Epithelial cell of prostate (primary cell): ENCODE measurements around the gene PANX2.
A peak's percentile ranks its signal among the peaks of the same experiment; 100 is the strongest.
"Not testable (repeated sequence)": the region's sequence is repeated elsewhere in the genome, so short reads cannot be mapped to it uniquely, and the experiment has no call there.

Source experiments
- DNase-seq: peaks from one replicate; pipeline ENCODE4 v3.0.0-alpha.2; 2011; ENCODE audit warnings: low read depth, low spot score
- H3K27ac ChIP-seq: fragments of 450-650 bp; 2 replicates; pipeline ENCODE4 v1.5.1; 2017; ENCODE audit warnings: mild to moderate bottlenecking

Gene PANX2, protein sequence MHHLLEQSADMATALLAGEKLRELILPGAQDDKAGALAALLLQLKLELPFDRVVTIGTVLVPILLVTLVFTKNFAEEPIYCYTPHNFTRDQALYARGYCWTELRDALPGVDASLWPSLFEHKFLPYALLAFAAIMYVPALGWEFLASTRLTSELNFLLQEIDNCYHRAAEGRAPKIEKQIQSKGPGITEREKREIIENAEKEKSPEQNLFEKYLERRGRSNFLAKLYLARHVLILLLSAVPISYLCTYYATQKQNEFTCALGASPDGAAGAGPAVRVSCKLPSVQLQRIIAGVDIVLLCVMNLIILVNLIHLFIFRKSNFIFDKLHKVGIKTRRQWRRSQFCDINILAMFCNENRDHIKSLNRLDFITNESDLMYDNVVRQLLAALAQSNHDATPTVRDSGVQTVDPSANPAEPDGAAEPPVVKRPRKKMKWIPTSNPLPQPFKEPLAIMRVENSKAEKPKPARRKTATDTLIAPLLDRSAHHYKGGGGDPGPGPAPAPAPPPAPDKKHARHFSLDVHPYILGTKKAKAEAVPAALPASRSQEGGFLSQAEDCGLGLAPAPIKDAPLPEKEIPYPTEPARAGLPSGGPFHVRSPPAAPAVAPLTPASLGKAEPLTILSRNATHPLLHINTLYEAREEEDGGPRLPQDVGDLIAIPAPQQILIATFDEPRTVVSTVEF

DNA sequence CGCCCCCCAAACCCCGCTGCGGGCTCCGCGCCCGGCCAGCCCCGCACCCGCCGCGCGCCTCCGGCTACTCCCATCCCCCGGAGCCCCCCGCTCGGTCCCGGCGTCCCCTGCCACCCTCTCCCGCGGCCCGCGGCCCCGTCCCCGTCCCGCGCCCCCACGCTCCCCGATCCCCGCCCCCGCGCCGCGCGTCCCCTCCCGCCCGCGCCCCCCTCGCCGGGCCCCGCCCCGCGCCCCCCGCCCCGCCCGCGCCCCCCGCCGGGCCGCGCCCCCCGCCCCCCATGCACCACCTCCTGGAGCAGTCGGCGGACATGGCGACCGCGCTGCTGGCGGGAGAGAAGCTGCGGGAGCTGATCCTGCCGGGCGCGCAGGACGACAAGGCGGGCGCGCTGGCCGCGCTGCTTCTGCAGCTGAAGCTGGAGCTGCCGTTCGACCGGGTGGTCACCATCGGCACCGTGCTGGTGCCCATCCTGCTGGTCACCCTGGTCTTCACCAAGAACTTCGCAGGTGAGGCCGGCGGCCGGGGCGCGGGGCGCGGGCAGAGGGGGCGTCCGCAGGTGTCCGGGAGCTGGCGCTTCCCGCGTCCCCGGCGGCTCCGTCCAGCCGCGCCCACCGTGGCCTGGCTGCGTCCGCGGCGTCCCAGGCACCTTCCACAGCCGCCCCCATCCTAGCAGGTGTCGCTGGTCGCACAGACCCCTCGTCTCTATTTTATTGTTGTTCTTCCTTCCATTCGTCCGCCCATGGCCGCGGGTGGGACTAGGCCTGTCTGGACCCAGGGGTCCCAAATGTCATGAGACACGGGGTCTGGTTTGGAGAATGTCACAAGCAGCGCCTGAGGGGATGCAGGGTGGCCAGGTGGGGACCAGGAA, at the start of gene PANX2:
PANX2 (plus strand) TSS at position 279 of the 866 bp plus-strand sequence; CDS start at position 279, 0 bp downstream.
- no peak for DNase-seq
- H3K27ac ChIP-seq, result no peak within 1 kb of the TSS

DNA sequence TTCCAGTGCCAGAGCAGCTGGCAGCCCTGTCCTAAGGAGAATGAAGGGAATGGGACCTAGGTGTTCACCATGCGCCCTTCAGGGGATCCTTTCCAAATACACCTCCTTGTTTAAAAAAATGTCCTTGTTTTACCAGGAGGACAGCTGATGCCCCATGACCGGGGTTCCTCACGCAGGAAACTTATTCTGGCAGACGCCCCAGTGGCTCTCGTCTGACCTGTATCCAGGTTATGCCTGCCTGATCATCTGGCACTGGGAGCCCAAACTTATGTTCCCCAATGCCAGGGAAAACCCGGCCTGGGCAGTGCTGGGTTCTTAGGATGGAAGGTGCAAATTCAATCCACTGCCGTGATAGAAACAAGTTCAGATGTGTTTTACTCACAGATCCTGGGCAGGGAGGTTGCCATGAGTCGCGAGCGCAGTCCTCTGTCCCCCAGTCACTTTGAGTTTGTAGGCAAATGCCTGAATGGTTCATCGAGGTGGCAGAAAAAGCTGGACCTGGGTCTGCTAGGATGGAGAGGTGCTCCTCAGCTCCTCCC, 49.3 kb upstream of the PANX2 start:
- no peak overlapping the region for H3K27ac ChIP-seq
- DNase-seq, result no peak

DNA sequence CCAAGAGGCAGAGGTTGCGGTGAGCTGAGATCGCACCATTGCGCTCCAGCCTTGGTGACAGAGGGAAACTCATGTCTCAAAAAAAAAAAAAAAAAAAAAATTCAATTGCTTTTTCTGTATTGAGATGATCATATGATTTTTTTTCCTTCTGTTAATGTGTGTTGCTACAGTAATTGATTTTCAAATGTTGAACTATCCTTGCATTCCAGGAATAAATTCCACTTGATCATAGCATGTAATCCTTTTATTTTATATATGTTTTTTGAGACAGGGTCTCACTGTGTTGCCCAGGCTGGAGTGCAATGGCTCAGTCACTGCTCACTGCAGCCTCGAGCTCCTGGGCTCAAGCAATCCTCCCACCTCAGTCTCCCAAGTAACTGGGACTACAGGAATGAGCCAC, 47.4 kb upstream of the PANX2 start:
- DNase-seq, result no peak

DNA sequence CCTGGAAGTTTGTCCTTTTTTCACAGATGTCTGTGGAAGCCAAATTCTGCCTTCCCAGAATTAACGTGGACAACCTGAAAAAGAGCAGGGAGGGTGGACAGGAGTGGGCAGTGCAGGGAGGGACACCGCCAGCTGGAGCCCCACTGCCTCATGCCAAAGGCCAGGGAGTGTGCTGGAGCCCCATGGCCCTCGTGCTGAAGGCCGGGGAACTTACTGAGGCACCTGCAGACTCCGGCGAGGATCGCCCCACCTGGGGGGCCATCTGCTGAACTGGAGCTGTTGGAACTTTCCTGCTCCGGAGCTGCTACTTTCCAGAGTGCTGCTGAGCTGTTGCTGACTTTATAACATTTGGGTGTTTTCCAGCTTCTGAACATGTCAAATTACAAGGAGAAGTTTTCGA, 45.5 kb upstream of the PANX2 start:
- no peak overlapping the region for H3K27ac ChIP-seq
- DNase-seq, result no peak

More for the DNA sequence above, 47.4 kb upstream of the PANX2 start:
- H3K27ac ChIP-seq, result no peak overlapping the region

DNA sequence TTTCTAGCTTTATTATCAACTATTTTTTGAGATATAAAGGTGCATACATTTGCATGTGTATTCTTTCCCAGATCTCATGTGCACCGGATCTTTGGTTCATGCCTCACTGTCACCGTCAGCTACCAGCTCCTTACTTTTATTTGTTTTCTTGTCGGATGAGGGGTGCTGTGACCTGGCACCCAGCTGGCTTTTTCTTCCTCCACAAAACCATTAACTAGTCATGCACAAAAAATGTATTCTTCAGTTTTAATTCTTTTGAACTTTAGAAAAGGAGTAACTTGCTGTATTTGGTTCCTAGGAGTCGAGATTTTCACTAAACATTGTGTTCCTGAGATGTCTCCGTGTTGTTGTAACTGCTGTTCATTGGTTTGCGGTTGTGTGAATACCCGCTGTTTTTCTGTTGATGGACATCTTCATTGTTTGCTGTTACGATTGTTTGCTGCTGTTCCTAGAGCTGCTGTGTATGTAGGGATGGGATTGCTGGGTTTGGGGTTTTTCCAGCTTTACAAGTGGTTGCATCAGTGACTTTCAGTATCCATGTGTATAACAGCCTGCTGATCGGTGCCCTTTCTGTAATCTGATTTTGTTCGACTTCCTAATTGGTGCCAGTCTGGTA, 41.3 kb upstream of the PANX2 start:
- DNase-seq, result no peak

DNA sequence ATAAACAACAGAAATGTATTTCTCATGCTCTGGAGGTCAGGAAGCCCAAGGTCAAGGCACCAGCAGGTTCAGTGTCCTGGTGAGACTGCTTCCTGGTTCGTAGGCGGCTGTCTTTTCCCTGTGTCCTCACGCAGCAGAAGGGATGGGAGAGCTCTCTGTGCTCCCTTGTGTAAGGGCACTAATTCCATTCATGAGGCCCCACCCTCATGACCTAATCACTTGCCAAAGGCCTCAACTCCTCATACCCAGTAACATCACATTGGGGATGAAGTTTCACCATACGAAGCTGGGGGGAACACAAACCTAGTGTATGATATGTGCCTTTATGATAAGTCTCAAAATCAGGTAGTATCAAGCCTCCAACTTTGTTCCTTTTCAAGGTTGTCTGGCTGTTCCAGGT, 38.6 kb upstream of the PANX2 start:
- DNase-seq, result no peak
- no peak overlapping the region for H3K27ac ChIP-seq

More for the DNA sequence above, 41.3 kb upstream of the PANX2 start:
- H3K27ac ChIP-seq, result no peak overlapping the region

DNA sequence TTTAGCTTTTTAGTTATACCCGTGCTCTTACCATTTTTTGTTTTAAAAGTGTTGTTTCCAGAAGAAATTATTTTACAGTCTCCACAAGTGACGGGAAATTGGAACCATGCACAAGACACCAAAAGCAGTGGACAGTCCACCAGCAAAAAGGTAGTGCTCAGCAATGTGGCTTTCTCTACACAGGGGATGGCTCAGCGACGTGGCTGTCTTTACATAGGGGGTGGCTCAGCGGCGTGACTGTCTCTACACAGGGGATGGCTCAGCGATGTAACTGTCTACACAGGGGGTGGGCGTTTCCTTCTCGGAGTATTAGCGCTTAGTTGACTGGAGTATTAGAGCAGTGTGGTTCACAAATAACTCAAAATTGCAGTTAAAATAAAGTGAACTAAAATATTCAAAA, 36.0 kb upstream of the PANX2 start:
- no peak overlapping the region for H3K27ac ChIP-seq
- no peak for DNase-seq

DNA sequence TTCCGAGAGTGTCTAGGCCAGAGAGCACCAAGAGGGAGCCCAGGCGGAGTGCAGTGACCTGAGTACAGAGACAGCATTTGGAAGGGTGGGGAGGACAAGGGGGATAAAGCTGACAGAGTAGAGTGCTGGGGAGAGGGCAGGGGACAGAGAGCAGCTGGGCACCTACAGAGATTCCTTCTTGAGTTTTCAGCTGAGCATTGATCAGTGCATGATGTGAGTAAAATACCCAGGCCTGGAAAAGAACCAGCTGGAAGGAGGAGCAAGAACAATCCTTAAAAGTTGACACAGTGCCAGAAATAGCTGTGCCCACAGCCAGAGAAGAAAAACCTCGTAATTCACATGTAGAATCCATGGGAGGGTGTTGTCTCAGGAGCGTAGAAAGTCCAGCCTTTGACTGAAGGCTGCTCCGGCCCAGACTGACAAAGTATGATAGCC, 33.9 kb upstream of the PANX2 start:
- DNase-seq, result no peak
- no peak overlapping the region for H3K27ac ChIP-seq

DNA sequence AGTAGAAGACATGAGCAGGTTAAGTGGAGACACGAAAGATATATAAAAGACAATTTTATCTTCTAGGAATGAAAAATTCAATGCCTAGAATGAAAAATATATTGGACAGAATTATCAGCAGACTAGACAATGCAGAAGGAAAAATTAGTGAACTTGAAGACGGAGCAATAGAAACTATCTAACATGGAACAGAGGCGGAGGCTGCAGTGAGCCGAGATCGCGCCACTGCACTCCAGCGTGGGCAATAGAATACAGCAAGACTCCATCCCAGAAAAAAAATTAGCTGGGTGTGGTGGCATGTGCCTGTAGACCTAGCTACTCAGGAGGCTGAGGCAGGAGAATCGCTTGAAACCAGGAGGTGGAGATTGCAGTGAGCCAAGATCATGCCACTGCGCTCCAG, 33.3 kb upstream of the PANX2 start:
- not testable (repeated sequence) for DNase-seq

DNA sequence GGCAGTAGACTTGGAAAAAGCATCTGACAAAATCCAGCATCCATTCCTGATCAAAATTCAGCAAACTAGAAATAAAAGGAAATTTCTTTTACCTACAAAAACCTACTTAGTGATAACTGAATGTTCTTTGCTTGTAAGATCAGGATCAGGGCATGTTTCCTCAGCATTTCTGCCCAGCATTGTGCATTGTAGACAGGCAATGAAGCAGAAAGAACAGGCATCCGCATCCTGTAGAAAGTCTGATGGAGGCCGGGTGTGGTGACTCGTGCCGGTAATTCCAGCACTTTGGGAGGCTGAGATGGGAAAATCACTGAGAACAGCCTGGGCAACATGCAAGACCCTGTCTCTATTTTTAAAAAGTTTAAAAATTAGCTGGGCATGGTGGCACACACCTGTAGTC, 32.5 kb upstream of the PANX2 start:
- no peak for DNase-seq

More for the DNA sequence above, 33.3 kb upstream of the PANX2 start:
- H3K27ac ChIP-seq, result not testable (repeated sequence)

DNA sequence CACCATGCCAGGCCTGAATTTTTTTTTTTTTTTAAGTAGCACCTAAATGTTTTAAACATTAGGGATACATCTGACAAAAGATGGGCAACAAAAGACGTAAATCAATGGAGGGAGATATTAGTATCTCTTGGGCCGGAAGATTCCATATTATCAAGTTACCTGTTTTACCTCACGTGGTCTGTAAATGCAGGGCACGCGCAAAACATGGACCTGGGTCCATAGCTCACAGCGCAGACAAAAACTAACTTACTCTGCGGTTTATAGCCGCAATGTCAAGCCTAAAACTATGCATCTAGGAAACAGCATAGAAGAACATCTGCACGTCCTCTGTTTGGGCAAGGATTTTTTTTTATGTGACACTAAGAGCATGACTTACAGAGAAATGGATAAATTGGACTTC, 31.5 kb upstream of the PANX2 start:
- no peak overlapping the region for H3K27ac ChIP-seq
- DNase-seq, result no peak

More for the DNA sequence above, 32.5 kb upstream of the PANX2 start:
- H3K27ac ChIP-seq, result no peak overlapping the region

DNA sequence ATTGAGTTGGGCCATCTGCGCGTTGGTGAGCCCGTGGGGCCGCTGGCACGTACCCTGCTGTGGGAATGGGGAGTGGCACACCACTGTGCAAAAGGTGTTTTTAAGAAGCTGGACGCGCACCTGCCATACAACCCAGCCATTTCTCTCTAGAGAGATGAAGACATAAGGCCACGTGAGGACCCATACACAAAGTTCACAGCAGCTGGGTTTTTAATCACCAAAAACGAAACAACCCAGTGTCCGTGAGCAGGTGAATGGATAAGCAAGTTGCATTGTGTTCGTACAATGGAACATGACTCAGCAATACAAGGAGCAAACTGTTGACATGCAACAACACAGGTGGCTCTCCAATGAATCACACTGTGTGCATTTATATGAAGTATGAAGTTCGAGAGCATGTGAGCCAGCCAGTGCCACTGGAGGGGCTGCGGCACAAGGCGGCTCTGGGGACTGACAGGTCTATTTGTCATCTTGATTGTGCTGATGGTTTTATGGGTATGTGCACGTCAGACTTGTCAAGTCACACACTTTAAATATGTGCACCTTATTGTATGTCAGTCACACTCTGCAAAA, 30.6 kb upstream of the PANX2 start:
- DNase-seq, result peak; percentile 54
- H3K27ac ChIP-seq, result no peak overlapping the region

DNA sequence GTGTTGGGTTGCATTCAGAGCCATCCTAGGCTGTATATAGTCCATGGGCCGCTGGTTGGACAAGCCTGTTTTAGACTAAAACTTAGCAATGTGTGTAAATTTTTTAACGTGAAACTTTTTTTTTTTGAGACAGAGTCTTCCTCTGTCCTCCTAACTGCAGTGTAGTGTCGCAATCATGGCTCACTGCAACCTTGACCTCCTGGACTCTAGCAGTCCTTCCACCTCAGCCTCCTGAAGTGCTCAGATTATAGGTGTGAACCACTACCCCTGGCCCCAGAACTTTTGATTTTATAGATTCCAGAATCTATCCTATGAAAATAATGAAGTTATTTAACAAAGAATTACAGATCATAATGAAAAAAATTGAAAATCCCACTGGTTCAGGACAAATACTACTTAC, 29.9 kb upstream of the PANX2 start:
- no peak overlapping the region for H3K27ac ChIP-seq
- no peak for DNase-seq

DNA sequence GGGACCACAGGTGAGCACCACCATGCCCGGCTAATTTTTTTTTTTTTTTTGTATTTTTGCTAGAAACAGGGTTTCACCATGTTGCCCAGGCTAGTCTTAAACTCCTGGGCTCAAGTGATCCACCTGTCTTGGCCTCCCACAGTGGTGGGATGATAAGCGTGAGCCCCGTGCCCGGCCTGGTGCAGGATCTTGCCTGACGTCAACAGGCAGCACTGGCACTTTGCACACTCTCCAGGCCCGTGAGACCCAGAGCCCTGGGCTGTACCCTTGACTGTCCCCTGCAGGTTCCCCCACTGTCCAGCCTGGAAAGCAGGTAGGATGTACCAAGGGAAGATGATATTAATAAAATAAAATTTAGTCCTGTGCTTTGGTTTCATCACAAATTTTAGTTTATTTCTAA, 29.1 kb upstream of the PANX2 start:
- H3K27ac ChIP-seq, result no peak overlapping the region
- DNase-seq, result no peak

DNA sequence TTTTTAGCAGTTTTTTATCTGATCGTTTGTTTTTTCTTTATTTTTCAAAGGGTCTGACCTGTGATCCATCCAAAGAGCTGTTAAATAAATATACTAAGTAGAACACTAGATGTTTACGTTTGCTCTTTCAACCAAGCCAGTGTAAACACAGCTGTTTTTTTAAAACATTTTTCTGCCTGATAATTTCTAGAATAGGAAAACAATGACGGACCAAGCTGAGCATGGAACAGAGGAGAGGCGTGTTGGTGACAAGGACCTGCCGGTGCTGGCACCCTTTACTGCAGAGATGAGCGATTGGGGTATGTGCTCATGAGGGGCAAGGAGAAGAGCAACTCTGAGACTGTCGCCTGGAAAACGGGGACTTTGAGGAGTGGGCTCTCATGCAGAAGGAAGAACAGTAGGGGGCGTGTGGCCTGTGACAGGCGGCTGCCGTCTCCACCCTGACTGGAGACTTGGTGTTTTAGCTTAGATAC, 28.6 kb upstream of the PANX2 start:
- DNase-seq, result no peak
- no peak overlapping the region for H3K27ac ChIP-seq

DNA sequence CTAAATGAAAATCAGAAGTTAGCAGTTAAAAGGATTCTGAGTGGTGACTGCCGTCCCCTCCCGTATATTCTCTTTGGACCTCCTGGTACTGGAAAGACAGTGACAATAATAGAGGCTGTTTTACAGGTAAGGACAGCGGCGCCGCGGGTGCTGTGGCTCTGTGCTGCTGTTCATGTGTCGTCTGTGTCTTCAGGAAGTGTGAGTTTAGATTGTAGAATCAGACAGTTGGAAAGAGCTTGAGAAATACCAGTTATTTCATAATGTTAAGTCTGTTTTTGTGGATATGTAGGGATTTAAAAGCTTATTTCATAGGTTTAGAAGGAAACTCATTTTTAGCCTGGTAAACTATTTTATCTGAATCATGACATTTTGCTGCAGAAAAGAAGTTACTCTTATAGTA, 27.4 kb upstream of the PANX2 start:
- no peak overlapping the region for H3K27ac ChIP-seq
- DNase-seq, result no peak

DNA sequence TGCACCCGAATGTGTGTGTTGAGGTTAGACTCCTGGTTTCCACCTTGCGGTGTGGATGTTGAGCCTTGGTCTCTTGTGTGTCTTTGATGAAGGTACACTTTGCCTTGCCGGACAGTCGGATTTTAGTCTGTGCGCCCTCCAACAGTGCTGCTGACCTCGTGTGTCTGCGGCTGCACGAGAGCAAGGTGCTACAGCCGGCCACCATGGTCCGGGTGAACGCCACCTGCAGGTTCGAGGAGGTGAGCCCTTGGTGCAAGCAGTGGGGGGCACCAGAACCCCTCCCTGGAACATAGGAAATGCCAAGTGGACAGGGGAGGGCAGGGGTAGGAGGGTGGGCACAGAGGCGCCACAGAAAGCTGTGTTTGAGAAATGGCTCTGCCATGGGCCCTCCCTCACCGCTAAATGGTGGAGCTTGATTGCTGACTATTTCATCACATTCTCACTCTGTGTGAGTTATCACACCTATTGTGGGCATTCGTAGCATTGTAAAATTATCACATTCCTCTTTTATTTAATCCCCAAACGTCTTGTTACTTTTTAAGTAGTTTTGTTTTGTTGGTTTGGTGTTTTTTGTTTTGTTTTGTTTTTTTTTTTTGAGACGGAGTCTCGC, 26.4 kb upstream of the PANX2 start:
- DNase-seq, result no peak
- H3K27ac ChIP-seq, result no peak overlapping the region

DNA sequence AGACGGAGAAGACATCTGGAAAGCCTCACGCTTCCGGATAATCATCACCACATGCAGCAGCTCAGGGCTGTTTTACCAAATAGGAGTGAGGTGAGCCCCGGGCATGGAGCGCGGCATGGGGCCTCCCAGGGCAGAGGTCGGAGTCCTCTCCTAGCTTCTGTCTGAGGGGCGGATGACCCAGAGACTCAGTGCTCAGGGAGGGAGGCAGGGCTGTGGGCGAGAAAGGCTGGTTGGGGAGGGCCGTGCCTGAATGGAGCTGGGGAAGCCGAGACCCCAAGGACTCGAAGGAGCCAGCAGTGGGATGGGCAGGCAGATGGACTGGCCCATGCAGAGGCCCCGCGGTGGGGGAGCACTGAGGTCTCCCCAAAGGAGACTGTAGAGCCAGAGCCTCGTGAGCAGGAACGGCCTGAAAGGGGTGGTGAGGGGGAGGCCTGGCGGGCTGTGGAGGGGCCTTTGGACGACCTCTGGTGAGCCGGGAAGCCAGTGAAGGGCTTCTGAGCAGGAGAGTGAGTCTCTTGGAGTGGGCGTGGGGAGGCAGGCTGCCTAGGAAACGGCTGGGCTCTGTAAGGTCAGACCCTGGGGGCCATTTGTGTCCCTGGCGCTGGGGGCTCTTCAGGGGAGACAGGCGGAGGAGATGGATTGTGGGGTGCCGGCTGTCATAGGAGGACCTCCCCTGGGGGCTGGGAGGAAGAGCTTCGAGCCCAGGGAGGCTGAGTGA, 24.7 kb upstream of the PANX2 start:
- H3K27ac ChIP-seq, result no peak overlapping the region
- no peak for DNase-seq
